Ovary (tissue), 9 donors: Measurements from ENCODE around the gene CENPH. TPM values are rescaled to one million over a fixed set of nuclear protein-coding genes. Genes with fewer than 3 reads are reported as not detected.
"Not testable (repeated sequence)": the region's sequence is repeated elsewhere in the genome, so short reads cannot be mapped to it uniquely, and the experiment has no call there.

ENCODE experiments used
- DNase-seq, 5 donors: peaks; one replicate each; pipeline ENCODE4 v3.0.0-alpha.2; 2019 to 2020
- H3K27ac ChIP-seq, 2 donors: fragments of 200-600 bp; one replicate each; pipeline versions ENCODE4 v1.5.1 to v1.8.0; 2019 to 2022
- H3K27me3 ChIP-seq: fragments of 200-600 bp; one replicate; pipeline ENCODE4 v1.8.0; 2022
- H3K36me3 ChIP-seq: fragments of 200-600 bp; sonication (generic); one replicate; pipeline ENCODE4 v1.5.1; 2019
- H3K4me1 ChIP-seq: one replicate; pipeline ENCODE4 v1.8.1; 2013; ENCODE audit warnings: mild to moderate bottlenecking, moderate library complexity; ENCODE audit not compliant: insufficient read depth
- H3K4me3 ChIP-seq: fragments of 200-600 bp; sonication (generic); one replicate; pipeline ENCODE4 v1.5.1; 2017
- H3K9me3 ChIP-seq, 2 donors: fragments of 200-600 bp in 1 of 2; sonication (generic) in 1 of 2; one replicate each; pipeline versions ENCODE4 v1.5.1 to v1.8.1; 2013 to 2019; ENCODE audit warnings: mild to moderate bottlenecking in 1 of 2, moderate library complexity in 1 of 2
- CTCF ChIP-seq, 3 donors: fragments of 450-650 bp in 2 of 3; fragments of 200-600 bp in 1 of 3; IDR thresholded peaks; one replicate each; pipeline versions ENCODE4 v1.5.1 to v1.8.0; 2016 to 2022; ENCODE audit warnings: antibody characterized with exemption in 3 of 3, mild to moderate bottlenecking in 1 of 3
- EP300 ChIP-seq: sonication (generic); formaldehyde crosslinking; IDR thresholded peaks from one replicate; pipeline ENCODE4 v1.6.1; 2017; ENCODE audit warnings: antibody characterized with exemption
- POLR2A ChIP-seq: fragments of 450-650 bp; IDR thresholded peaks from one replicate; pipeline ENCODE4 v1.6.1; 2017; ENCODE audit warnings: antibody characterized with exemption, mild to moderate bottlenecking, moderate library complexity
- WGBS, 3 donors: extraction: QIAGEN DNeasy Blood & Tissue Kit in 1 of 3; methylation state at CpG; one replicate each; pipeline versions ENCODE4 v1.1.5 to v1.1.7; 2013 to 2017; 5-methylcytosine and 5-hydroxymethylcytosine counted together
- intact Hi-C, 4 donors: fragments of 100-400 bp; cut with DNase I; formaldehyde crosslinking; loops; one replicate each; pipeline versions ENCODE4 v1.11.0 to v1.15.1; 2022 to 2023
- polyA plus RNA-seq, 2 donors: library from polyadenylated mRNA; stranded (reverse); fragments of 200-250 nt in 1 of 2; fragments of 350-450 nt in 1 of 2; fragmentation: Illumina TruSeq in 1 of 2; extraction: RNeasy Lipid Tissue Mini Kit (QIAGEN cat#74804) in 1 of 2; gene quantifications; one replicate each; pipeline ENCODE4 v1.2.3, GENCODE V29; 2013 to 2014
- small RNA-seq: library from RNA; depleted of rRNA; stranded (forward); fragments of <200 nt; gene quantifications from one replicate; pipeline ENCODE3, GENCODE V24; 2016
- total RNA-seq, 7 donors: library from RNA; depleted of rRNA in 2 of 7; stranded (reverse); fragments of >200 nt in 2 of 7; fragmentation: NEBNext Ultra II Directional in 3 of 7; extraction: Animal tissue kit (Norgen Biotek cat#: 25700) in 3 of 7; gene quantifications; one replicate each; pipeline versions ENCODE4 v1.1.0 to v1.2.4, GENCODE V29; 2016 to 2023
- donor health status: DM: no; HTN: no; CAD: no; lungs with moderate emphysema.
- donor health status: DM: no; HTN: no; CAD: no.
- donor health status: Bipolar disorder and iron deficiency.
- donor health status: DM: yes; HTN: yes; CAD: no.
- donor health status: DM: no; HTN: no; CAD: no.
- donor health status: DM: yes; HTN: yes; CAD: no.

CENPH gene
- total and polyA plus RNA-seq, 9 donors, result 2.3 to 9.6 (median 4.3) TPM

- 83 to 91% (median 91%) methylated on average over 3 of the region's 3 CpGs for WGBS, 3 donors
- Histone ChIP-seq H3K27me3 (no peaks in the 10 kb centered on the region), H3K4me3 (no peak overlapping the region), H3K4me1 (no peaks in the 10 kb centered on the region), H3K36me3 (no peaks in the 10 kb centered on the region), H3K27ac (no peak overlapping the region), H3K9me3 (no peaks in the 10 kb centered on the region)
- DNase-seq, result no peak
- intact Hi-C loops, result no loop called here
- TF ChIP-seq POLR2A (no peak), CTCF (IDR thresholded peaks at IDR 0.05) (no peak), EP300 (no peak)
These were observed 63.1 kb downstream of the CENPH start for GRCh38 chr5:69252437-69252836.

GRCh38 chr5:69255940-69256339 is 66.6 kb downstream of the CENPH start:
- H3K4me3 ChIP-seq, H3K27me3 ChIP-seq, intact Hi-C loops, H3K27ac ChIP-seq, H3K9me3 ChIP-seq, H3K4me1 ChIP-seq, DNase-seq, H3K36me3 ChIP-seq: not testable (repeated sequence)
- WGBS, 3 donors, result 90 to 96% (median 93%) methylated on average over 4 of the region's 4 CpGs

- H3K36me3 ChIP-seq, result no peaks in the 10 kb centered on the region
- DNase-seq, result no peak
- intact Hi-C loops, result no loop called here
- no peaks in the 10 kb centered on the region for H3K4me1 ChIP-seq
- H3K4me3 ChIP-seq, result no peak overlapping the region
- H3K9me3 ChIP-seq, result no peaks in the 10 kb centered on the region
- no peak overlapping the region for H3K27ac ChIP-seq
- 93 to 97% (median 96%) methylated on average over 1 of the region's 1 CpG for WGBS, 3 donors
- H3K27me3 ChIP-seq, result no peaks in the 10 kb centered on the region
- TF ChIP-seq POLR2A (no peak), CTCF (IDR thresholded peaks at IDR 0.05) (no peak), EP300 (no peak)
These were observed 68.2 kb downstream of the CENPH start for GRCh38 chr5:69257577-69257976.

Small RNA genes within 50 kb of the gene (small RNA-seq; reads per million reads assigned to genes)
- gene SNORA50D, result not detected

Other genes with a start within 250 kb of the CENPH start
- 10 to 100 TPM; 34.9 to 61.5 (median 46.5) TPM for gene SLC30A5, start 95.6 kb upstream of the CENPH start, total RNA-seq
- 10 to 100 TPM; 25.6 to 36.8 TPM for gene SLC30A5, start 95.6 kb upstream of the CENPH start, polyA plus RNA-seq
- 1 to 10 TPM; 3.5 to 9.2 (median 6.2) TPM for gene CCNB1, start 22.4 kb upstream of the CENPH start, total RNA-seq
- 10 to 100 TPM in 1 of 2 donors, 1 to 10 TPM in 1; 6.7 to 13.9 TPM for gene CCNB1, start 22.4 kb upstream of the CENPH start, polyA plus RNA-seq
- 10 to 100 TPM in 6 of 7 donors, 1 to 10 TPM in 1; 8.3 to 19.6 (median 14.4) TPM for gene CDK7, start 45.3 kb downstream of the CENPH start, total RNA-seq
- 10 to 100 TPM; 17.2 to 20.1 TPM for gene CDK7, start 45.3 kb downstream of the CENPH start, polyA plus RNA-seq
- 1 to 10 TPM; 5.7 to 7.8 (median 6.7) TPM for gene CCDC125, start 143.2 kb downstream of the CENPH start, total RNA-seq
- 1 to 10 TPM; 2.2 to 6.9 TPM for gene CCDC125, start 143.2 kb downstream of the CENPH start, polyA plus RNA-seq
- 10 to 100 TPM; 21.2 to 31.5 (median 27.0) TPM for gene AK6, start 179.9 kb downstream of the CENPH start, total RNA-seq
- 10 to 100 TPM; 29.8 to 40.2 TPM for gene AK6, start 179.9 kb downstream of the CENPH start, polyA plus RNA-seq
- 10 to 100 TPM; 19.7 to 48.2 (median 34.9) TPM for gene TAF9, start 179.9 kb downstream of the CENPH start, total RNA-seq
- gene TAF9, start 179.9 kb downstream of the CENPH start, polyA plus RNA-seq, result 10 to 100 TPM; 46.2 to 47.2 TPM
- gene RAD17, start 180.2 kb downstream of the CENPH start, total RNA-seq, result 10 to 100 TPM; 11.9 to 21.7 (median 20.6) TPM
- gene RAD17, start 180.2 kb downstream of the CENPH start, polyA plus RNA-seq, result 10 to 100 TPM; 11.8 to 16.9 TPM
- gene MARVELD2, start 225.5 kb downstream of the CENPH start, total RNA-seq, result 1 to 10 TPM in 4 of 7 donors, under 1 TPM in 3; 0.25 to 9.2 (median 1.9) TPM
- gene MARVELD2, start 225.5 kb downstream of the CENPH start, polyA plus RNA-seq, result 1 to 10 TPM in 1 of 2 donors, under 1 TPM in 1; 0.30 to 1.7 TPM